Stomach smooth muscle (tissue), 2 donors: Measurements from ENCODE around the gene MDFI.
"Not testable (repeated sequence)": the region's sequence is repeated elsewhere in the genome, so short reads cannot be mapped to it uniquely, and the experiment has no call there.

Experiments
- H3K27ac ChIP-seq: one replicate; pipeline ENCODE4 v1.7.0; 2013; ENCODE audit warnings: mild to moderate bottlenecking, low read length, inconsistent platforms
- H3K27me3 ChIP-seq, 2 donors: one replicate each; pipeline ENCODE4 v1.7.0; 2013; ENCODE audit warnings: low read length in 2 of 2; ENCODE audit not compliant: insufficient read depth in 2 of 2, control insufficient read depth in 1 of 2
- H3K36me3 ChIP-seq, 2 donors: one replicate each; pipeline ENCODE4 v1.7.0; 2013; ENCODE audit warnings: low read length in 2 of 2; ENCODE audit not compliant: control insufficient read depth in 2 of 2, insufficient read depth in 2 of 2
- H3K4me1 ChIP-seq: one replicate; pipeline ENCODE4 v1.7.0; 2013; ENCODE audit warnings: low read length; ENCODE audit not compliant: control insufficient read depth, insufficient read depth
- H3K4me3 ChIP-seq, 2 donors: one replicate each; pipeline ENCODE4 v1.7.0; 2013; ENCODE audit warnings: low read length in 2 of 2
- H3K9ac ChIP-seq, 2 donors: one replicate each; pipeline ENCODE4 v1.7.0; 2013; ENCODE audit warnings: low read length in 2 of 2, mild to moderate bottlenecking in 1 of 2
- H3K9me3 ChIP-seq, 2 donors: one replicate each; pipeline ENCODE4 v1.7.0; 2013; ENCODE audit warnings: low read length in 2 of 2; ENCODE audit not compliant: control insufficient read depth in 2 of 2
- donor health status: healthy.
- donor health status: Pancreatic carcinoma.

MDFI gene

GRCh38 chr6:41604006-41604405, 34.3 kb upstream of the MDFI start:
- no peaks in the 10 kb centered on the region for H3K27me3 ChIP-seq
- no peaks in the 10 kb centered on the region for H3K9me3 ChIP-seq
- no peak overlapping the region for H3K4me3 ChIP-seq
- H3K27ac ChIP-seq: no peak overlapping the region
- no peak overlapping the region for H3K9ac ChIP-seq
- H3K36me3 ChIP-seq: peaks cover 0 to 2% of the 10 kb centered on the region in 2 donors
- peaks cover 11% of the 10 kb centered on the region for H3K4me1 ChIP-seq

DNA sequence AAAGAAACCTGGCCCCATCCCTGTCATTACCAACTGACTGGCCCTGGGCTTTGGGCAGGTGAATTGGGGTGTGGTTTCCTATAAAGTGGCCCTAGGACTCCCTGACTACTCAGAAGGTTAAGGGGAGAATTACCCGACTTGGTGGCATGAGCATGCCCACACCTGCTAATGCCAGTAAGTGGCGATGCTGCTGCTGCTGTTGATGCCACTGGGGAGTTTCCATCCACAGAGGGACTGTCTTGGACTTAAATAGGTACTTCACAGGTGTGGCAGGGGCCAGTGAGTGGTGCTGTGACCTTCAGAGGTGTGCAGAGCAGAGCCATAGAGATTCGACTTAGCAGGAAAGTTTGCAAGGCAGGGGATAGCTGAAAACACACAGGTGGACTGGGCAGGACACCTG, 32.6 kb upstream of the MDFI start:
- no peak overlapping the region for H3K9ac ChIP-seq
- H3K27me3 ChIP-seq: no peaks in the 10 kb centered on the region
- H3K4me3 ChIP-seq: no peak overlapping the region
- H3K27ac ChIP-seq: no peak overlapping the region
- H3K36me3 ChIP-seq: peaks cover 0 to under 1% of the 10 kb centered on the region in 2 donors
- no peaks in the 10 kb centered on the region for H3K9me3 ChIP-seq
- peaks cover 11% of the 10 kb centered on the region for H3K4me1 ChIP-seq

DNA sequence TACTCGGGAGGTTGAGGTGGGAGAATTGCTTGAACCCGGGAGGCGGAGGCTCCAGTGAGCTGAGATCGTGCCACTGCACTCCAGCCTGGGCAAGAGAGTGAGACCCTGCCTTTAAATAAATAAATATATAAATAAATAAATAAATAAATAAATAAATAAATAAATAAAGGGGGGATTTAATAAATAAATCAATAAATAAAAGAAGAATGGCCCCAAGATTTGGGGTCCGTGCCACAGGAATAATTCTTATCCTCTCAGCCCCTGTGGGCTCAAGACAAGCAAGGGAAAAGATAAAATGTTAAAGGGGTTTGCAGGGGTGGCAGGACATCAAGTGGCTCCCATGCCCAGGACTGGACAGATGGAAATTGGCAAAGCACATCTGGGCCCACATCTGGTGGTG, 31.2 kb upstream of the MDFI start:
- H3K9ac ChIP-seq: no peak overlapping the region
- no peak overlapping the region for H3K4me3 ChIP-seq
- H3K9me3 ChIP-seq: no peaks in the 10 kb centered on the region
- peaks cover 0 to 2% of the 10 kb centered on the region in 2 donors for H3K27me3 ChIP-seq
- H3K36me3 ChIP-seq: no peaks in the 10 kb centered on the region
- peaks cover 11% of the 10 kb centered on the region for H3K4me1 ChIP-seq
- no peak overlapping the region for H3K27ac ChIP-seq

DNA sequence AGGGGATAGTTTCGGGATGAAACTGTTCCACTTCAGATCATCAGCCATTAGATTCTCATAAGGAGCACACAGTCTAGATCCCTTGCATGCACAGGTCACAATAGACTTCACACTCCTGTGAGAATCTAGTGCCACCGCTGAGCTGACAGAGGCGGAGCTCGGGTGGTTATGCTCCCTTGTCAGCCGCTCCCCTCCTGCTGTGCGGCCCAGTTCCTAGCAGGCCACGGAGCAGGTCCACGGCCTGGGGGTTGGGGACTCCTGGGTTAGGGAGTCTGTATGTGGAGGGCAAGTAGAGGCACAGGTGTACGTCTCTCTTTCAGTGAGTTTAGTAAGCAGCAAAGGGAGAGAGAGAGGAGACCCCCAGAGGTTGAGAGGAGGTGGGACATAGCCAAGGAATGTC, 30.5 kb upstream of the MDFI start:
- H3K27me3 ChIP-seq: peaks cover 0 to 2% of the 10 kb centered on the region in 2 donors
- no peak overlapping the region for H3K27ac ChIP-seq
- H3K9me3 ChIP-seq: no peaks in the 10 kb centered on the region
- H3K4me3 ChIP-seq: no peak overlapping the region
- no peak overlapping the region for H3K9ac ChIP-seq
- no peaks in the 10 kb centered on the region for H3K36me3 ChIP-seq
- H3K4me1 ChIP-seq: peaks cover 6% of the 10 kb centered on the region

DNA sequence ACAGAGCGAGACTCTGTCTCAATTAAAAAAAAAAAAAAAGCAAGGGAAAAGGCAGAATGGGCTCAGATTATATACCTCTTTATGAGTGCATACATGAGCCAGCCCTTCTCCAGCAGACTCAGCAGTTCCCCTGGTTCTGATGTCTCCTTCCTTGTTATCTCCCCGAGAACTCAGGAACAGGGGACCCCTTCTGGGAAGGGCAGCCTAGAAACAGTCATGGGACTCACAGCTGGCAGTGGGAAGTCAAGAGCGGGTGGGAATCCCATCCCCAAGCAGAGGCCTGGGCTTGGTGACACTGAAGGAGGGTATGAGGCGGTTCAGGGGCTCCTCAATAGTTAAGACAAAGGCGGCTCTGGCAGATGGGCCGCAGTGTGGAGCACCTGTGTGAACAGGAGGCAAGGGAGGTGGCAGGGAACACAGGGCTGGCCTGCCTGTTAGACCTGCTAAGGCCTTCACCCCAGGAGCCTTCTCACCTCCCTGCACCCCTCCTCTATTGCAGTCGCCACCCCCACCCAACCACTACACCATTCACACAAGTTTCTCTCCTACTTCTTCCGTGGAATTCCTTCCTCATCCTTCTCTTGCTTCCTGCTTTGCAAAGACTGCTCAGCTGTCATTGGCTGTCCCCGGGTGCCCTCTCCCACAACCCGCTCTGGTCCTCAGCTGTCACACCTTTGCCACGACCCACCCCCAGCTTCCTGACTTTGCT, 29.7 kb upstream of the MDFI start:
- no peaks in the 10 kb centered on the region for H3K36me3 ChIP-seq

DNA sequence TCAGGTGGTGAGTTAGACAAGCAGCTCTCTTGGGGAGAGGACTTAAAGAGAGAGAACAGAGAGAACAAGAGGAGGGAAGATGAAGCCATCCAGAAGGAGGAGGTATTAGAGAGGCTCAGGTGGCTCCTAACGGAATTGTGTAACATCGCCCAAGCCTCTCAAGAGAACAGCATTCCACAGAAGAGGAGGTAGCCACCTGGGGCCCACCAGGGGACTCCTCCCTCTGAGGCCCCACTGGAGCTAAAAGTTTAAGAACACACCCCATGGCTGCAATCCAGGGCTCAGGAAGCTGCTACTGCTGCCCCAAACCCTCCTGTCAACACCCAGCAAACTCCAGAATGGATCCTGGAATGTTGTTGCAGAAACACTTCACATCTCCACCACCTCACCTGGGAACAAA, 23.6 kb upstream of the MDFI start:
- no peak overlapping the region for H3K27ac ChIP-seq
- H3K9me3 ChIP-seq: peaks cover 0 to 5% of the 10 kb centered on the region in 2 donors
- H3K36me3 ChIP-seq: no peaks in the 10 kb centered on the region
- no peak overlapping the region for H3K4me3 ChIP-seq
- H3K4me1 ChIP-seq: no peaks in the 10 kb centered on the region
- peaks cover 0 to 2% of the 10 kb centered on the region in 2 donors for H3K27me3 ChIP-seq
- no peak overlapping the region for H3K9ac ChIP-seq

More for the DNA sequence above, 29.7 kb upstream of the MDFI start:
- H3K27me3 ChIP-seq: peaks cover 0 to 2% of the 10 kb centered on the region in 2 donors
- H3K9ac ChIP-seq: no peak overlapping the region
- no peaks in the 10 kb centered on the region for H3K4me1 ChIP-seq
- H3K27ac ChIP-seq: no peak overlapping the region
- H3K4me3 ChIP-seq: no peak overlapping the region
- H3K9me3 ChIP-seq: peaks cover 0 to 1% of the 10 kb centered on the region in 2 donors

DNA sequence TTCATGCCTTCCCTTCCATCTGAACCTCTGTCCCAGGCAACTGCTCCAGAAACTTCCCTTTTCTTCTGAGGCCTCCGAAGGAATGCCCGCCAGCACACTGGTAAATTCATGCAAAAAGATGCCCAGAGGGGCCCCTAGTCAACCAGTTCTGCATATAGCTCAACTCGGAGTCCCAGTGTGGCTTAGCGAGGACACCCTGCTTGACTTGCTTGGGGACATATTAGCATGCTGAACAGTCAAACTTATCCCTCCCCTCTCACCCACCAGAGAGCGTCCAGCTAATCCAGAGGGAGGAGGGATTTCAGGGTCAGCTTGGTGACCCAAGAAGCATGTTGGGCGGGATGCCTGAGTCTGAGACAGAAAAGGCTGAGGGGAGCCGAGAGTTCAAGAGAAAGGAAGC, 23.0 kb upstream of the MDFI start:
- no peak overlapping the region for H3K9ac ChIP-seq
- H3K27me3 ChIP-seq: peaks cover 0 to 2% of the 10 kb centered on the region in 2 donors
- no peaks in the 10 kb centered on the region for H3K4me1 ChIP-seq
- H3K36me3 ChIP-seq: no peaks in the 10 kb centered on the region
- H3K9me3 ChIP-seq: peaks cover 0 to 5% of the 10 kb centered on the region in 2 donors
- H3K4me3 ChIP-seq: no peak overlapping the region
- no peak overlapping the region for H3K27ac ChIP-seq

- H3K4me1 ChIP-seq: no peaks in the 10 kb centered on the region
- H3K36me3 ChIP-seq: no peaks in the 10 kb centered on the region
- no peak overlapping the region for H3K9ac ChIP-seq
- no peak overlapping the region for H3K4me3 ChIP-seq
- H3K27me3 ChIP-seq: no peaks in the 10 kb centered on the region
- no peak overlapping the region for H3K27ac ChIP-seq
- H3K9me3 ChIP-seq: peaks cover 8 to 12% of the 10 kb centered on the region in 2 donors
These were observed 19.7 kb upstream of the MDFI start for GRCh38 chr6:41618598-41618997.

GRCh38 chr6:41619193-41619592, 19.1 kb upstream of the MDFI start:
- H3K27me3 ChIP-seq: not testable (repeated sequence)

DNA sequence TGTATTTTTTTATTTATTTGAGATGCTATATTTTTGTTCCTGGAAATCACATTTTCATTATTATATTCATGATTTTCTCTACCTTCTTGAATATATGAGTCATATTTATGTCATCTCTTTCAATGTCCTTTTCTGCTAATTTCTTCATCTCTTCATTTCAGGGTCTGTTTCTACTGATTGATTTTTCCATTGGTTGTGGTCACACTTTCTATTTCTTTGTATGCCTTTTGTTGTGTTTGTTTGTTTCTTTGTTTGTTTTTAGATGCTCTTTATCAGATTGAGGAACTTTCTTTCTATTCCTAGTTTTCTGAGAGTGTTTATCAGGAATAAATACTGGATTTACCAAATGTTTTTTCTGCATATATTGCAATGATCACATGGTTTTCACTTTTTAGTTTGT, 16.9 kb upstream of the MDFI start:
- Histone ChIP-seq H3K36me3 (no peaks in the 10 kb centered on the region), H3K9me3 (peaks cover 8% of the 10 kb centered on the region in 2 donors), H3K27ac (no peak overlapping the region), H3K4me3 (no peak overlapping the region), H3K9ac (no peak overlapping the region), H3K4me1 (no peaks in the 10 kb centered on the region), H3K27me3 (peaks cover 2 to 4% of the 10 kb centered on the region in 2 donors)

More at GRCh38 chr6:41619193-41619592, 19.1 kb upstream of the MDFI start:
- H3K36me3 ChIP-seq, H3K4me1 ChIP-seq, H3K27ac ChIP-seq, H3K4me3 ChIP-seq, H3K9me3 ChIP-seq, H3K9ac ChIP-seq: not testable (repeated sequence)

DNA sequence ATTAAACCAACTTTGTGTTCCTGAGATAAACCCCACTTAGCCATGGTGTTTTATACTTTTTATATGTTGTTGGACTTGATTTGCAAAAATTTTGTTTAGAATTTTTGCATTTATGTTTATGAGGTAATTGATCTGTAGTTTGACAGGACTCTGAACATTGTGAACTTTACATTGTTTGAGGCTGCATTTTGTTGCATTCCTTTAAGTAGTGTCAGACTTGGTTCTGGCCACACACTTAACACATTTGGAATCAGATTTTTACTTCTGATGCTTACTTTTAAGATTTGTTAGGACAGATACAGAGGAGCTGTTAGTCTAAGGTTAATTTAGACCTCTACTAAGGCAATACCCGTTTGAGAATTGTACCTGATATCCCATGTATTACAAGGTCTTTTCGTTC, 16.5 kb upstream of the MDFI start:
- H3K4me1 ChIP-seq: no peaks in the 10 kb centered on the region
- no peak overlapping the region for H3K4me3 ChIP-seq
- peaks cover 8% of the 10 kb centered on the region in 2 donors for H3K9me3 ChIP-seq
- no peak overlapping the region for H3K27ac ChIP-seq
- no peaks in the 10 kb centered on the region for H3K36me3 ChIP-seq
- H3K9ac ChIP-seq: no peak overlapping the region
- H3K27me3 ChIP-seq: peaks cover 2 to 5% of the 10 kb centered on the region in 2 donors
